SK-N-MC (cell line): ENCODE data around the gene CAPN11.

Experiments used
- DNase-seq: peaks from one replicate; pipeline ENCODE4 v3.0.0-alpha.2; 2011; ENCODE audit warnings: low read depth, low spot score
- H3K27ac ChIP-seq: fragments of 200-600 bp; sonication (generic); 2 replicates; pipeline ENCODE4 v1.5.1; 2016; ENCODE audit warnings: mixed run types
- H3K36me3 ChIP-seq: fragments of 200-600 bp; sonication (generic); 2 replicates; pipeline ENCODE4 v1.6.1; 2017; ENCODE audit warnings: antibody characterized with exemption, low read length, mixed read lengths; ENCODE audit not compliant: insufficient read depth
- H3K4me3 ChIP-seq: fragments of 200-600 bp; sonication (generic); 2 replicates; pipeline ENCODE4 v1.5.1; 2016
- H3K9ac ChIP-seq: fragments of 200-600 bp; sonication (generic); 2 replicates; pipeline ENCODE4 v1.8.0; 2017; ENCODE audit warnings: mixed run types, mixed read lengths; ENCODE audit not compliant: insufficient read length
- H3K9me3 ChIP-seq: fragments of 200-600 bp; sonication (generic); 2 replicates; pipeline ENCODE4 v1.6.1; 2017; ENCODE audit warnings: low read depth, mild to moderate bottlenecking, antibody characterized with exemption, low read length, moderate library complexity, mixed read lengths
- EZH2 ChIP-seq: fragments of 200-600 bp; sonication (generic); IDR thresholded peaks from one replicate; pipeline ENCODE4 v1.6.1; 2017; ENCODE audit warnings: antibody characterized with exemption
- FOXP2 ChIP-seq: optimal IDR thresholded peaks from 2 replicates; pipeline ENCODE3; 2011; ENCODE audit warnings: mild to moderate bottlenecking, moderate library complexity; ENCODE audit not compliant: insufficient read depth; ENCODE audit errors: extremely low read length, control extremely low read depth
- POLR2AphosphoS5 ChIP-seq: IDR thresholded peaks from 2 replicates; pipeline ENCODE4 v1.6.1; 2012; ENCODE audit warnings: mild to moderate bottlenecking, low read depth, low read length, borderline replicate concordance

The CAPN11 gene

GRCh38 chr6:44148306-44148705 lies 10.3 kb upstream of the CAPN11 start:
- peaks cover 35% of the 10 kb centered on the region for H3K36me3 ChIP-seq
- no peak for TF ChIP-seq POLR2AphosphoS5
- no peak for TF ChIP-seq EZH2
- TF ChIP-seq FOXP2 = no peak

DNA sequence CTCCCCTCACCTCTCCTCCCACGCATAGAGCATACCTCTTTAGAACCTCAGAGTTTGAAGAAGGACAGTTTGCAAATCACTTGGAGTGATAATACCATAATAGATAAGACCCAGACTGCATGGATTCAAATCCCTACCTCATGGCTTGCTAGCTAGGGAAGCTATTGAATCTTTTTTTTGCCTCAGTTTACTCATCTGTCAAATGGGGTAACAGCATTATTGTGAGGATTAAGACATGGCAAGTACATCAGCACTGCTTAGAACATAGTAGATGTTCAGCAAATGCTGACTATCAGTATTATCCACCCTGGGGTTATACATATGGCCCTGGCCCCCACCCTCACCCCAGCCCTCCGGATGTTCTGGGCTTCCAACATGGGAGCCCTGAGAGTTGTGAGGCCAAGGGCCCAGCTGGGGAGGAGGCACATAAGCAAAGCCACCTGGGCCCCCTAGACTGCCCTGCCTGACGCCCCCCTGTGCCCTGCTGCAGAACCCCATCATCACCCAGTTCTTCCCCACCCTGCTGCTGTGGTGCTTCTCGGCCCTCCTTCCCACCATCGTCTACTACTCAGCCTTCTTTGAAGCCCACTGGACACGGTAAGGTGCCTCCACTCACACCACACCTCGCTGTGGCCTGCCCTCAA lies 9.1 kb upstream of the CAPN11 start:
- H3K9me3 ChIP-seq = no peaks in the 10 kb centered on the region
- no peak overlapping the region for H3K4me3 ChIP-seq
- H3K36me3 ChIP-seq = peaks cover 26% of the 10 kb centered on the region; the same call in 1 of the 2 replicates
- no peak overlapping the region for H3K9ac ChIP-seq
- no peak for TF ChIP-seq POLR2AphosphoS5
- no peak for TF ChIP-seq EZH2
- no peak for TF ChIP-seq FOXP2
- no peak overlapping the region for H3K27ac ChIP-seq
- no peak for DNase-seq

More at GRCh38 chr6:44148306-44148705, 10.3 kb upstream of the CAPN11 start:
- Histone ChIP-seq H3K27ac (no peak overlapping the region), H3K4me3 (no peak overlapping the region), H3K9ac (no peak overlapping the region), H3K9me3 (no peaks in the 10 kb centered on the region)
- no peak for DNase-seq

- H3K36me3 ChIP-seq = peaks cover 26% of the 10 kb centered on the region; the same call in 1 of the 2 replicates
- H3K27ac ChIP-seq = no peak overlapping the region
- no peak overlapping the region for H3K9ac ChIP-seq
- TF ChIP-seq FOXP2 = no peak
- TF ChIP-seq POLR2AphosphoS5 = no peak
- no peak for TF ChIP-seq EZH2
- no peak overlapping the region for H3K4me3 ChIP-seq
- H3K9me3 ChIP-seq = no peaks in the 10 kb centered on the region
- no peak for DNase-seq
Measured at GRCh38 chr6:44150317-44150917, 8.2 kb upstream of the CAPN11 start.

DNA sequence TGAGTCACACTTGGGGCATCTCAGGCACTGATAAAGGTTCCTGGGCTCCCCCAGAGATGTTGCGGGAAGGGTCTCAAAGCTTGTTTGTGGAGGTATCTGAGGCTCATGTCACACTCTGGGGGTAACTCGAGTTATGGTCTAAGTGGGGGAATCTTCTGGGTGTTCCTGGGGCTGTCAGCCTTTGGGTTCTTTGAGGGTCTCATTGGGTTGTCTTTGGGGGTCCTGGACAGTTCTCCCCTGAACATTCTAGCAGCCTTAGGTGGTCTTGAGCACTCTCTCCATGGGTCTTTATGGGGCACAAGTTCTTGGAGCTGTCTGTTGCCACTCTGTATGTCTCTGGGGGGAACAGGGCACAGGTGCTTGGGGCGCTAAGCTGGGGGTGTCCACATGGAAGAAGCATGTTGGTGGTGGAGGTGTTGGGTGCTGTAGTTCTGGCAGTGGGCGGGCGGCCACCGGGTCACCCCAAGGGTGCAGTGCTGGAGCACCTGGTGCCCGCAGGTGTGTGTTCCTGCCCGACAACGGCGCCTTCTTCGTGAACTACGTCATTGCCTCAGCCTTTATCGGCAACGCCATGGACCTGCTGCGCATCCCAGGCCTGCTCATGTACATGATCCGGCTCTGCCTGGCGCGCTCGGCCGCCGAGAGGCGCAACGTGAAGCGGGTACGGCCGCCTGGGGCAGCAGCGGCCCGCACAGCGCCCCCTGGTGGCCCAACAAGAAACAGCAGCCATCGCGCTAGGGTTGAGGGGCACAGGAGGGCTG lies 7.1 kb upstream of the CAPN11 start:
- DNase-seq = no peak

DNA sequence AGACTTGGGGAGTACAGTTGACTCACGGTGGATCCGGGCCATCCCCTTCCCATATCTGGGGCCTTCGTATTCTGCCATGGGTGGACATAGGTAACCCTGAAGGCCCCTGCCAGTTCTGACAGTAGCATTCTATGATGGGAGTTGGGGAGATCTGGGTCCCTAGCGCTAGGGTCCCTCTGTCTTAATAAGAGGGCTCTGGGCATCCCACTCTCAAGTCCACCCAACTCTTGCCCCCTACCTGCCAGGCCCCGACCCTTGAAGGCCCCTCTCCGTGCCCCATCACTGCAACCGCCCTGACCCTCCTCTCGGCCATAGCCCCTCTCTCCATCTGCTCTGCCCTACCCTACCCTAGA lies 6.5 kb upstream of the CAPN11 start:
- H3K9me3 ChIP-seq = no peaks in the 10 kb centered on the region
- DNase-seq = no peak
- H3K36me3 ChIP-seq = peaks cover 18% of the 10 kb centered on the region; the same call in 1 of the 2 replicates
- no peak for TF ChIP-seq POLR2AphosphoS5
- TF ChIP-seq FOXP2 = no peak
- no peak for TF ChIP-seq EZH2
- H3K9ac ChIP-seq = no peak overlapping the region
- no peak overlapping the region for H3K27ac ChIP-seq
- H3K4me3 ChIP-seq = no peak overlapping the region

More for the DNA sequence above, 7.1 kb upstream of the CAPN11 start:
- no peak overlapping the region for H3K9ac ChIP-seq
- no peak overlapping the region for H3K4me3 ChIP-seq
- TF ChIP-seq FOXP2 (no peak), EZH2 (no peak), POLR2AphosphoS5 (no peak)
- no peak overlapping the region for H3K27ac ChIP-seq
- H3K9me3 ChIP-seq = no peaks in the 10 kb centered on the region
- peaks cover 18% of the 10 kb centered on the region; the same call in 1 of the 2 replicates for H3K36me3 ChIP-seq

DNA sequence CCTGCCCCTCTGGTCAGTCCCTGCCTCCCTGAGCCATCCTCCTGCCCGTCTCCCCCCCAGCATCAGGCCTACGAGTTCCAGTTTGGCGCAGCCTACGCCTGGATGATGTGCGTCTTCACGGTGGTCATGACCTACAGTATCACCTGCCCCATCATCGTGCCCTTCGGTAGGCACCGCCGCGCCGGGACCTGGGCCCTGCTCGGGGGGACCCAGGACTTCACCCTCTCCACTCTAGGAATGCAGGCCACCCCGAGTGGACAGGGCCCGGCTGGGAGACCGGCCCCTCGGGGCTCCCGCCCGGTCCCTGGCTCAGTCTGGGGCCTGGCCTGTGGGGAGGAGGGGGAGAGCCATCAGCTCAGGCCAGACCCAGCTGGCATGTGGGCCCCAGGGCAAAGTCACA lies 6.1 kb upstream of the CAPN11 start:
- no peaks in the 10 kb centered on the region for H3K9me3 ChIP-seq
- H3K4me3 ChIP-seq = no peak overlapping the region
- TF ChIP-seq POLR2AphosphoS5 (no peak), EZH2 (no peak), FOXP2 (no peak)
- H3K9ac ChIP-seq = no peak overlapping the region
- H3K27ac ChIP-seq = no peak overlapping the region
- peaks cover 17% of the 10 kb centered on the region; the same call in 1 of the 2 replicates for H3K36me3 ChIP-seq
- DNase-seq = no peak

- no peak for DNase-seq
- Histone ChIP-seq H3K36me3 (peaks cover 4% of the 10 kb centered on the region; the same call in 1 of the 2 replicates), H3K27ac (no peak overlapping the region), H3K9me3 (no peaks in the 10 kb centered on the region), H3K4me3 (no peak overlapping the region), H3K9ac (no peak overlapping the region)
- TF ChIP-seq FOXP2 (no peak), EZH2 (no peak), POLR2AphosphoS5 (no peak)
Measured at GRCh38 chr6:44154067-44154466, 4.6 kb upstream of the CAPN11 start.

DNA sequence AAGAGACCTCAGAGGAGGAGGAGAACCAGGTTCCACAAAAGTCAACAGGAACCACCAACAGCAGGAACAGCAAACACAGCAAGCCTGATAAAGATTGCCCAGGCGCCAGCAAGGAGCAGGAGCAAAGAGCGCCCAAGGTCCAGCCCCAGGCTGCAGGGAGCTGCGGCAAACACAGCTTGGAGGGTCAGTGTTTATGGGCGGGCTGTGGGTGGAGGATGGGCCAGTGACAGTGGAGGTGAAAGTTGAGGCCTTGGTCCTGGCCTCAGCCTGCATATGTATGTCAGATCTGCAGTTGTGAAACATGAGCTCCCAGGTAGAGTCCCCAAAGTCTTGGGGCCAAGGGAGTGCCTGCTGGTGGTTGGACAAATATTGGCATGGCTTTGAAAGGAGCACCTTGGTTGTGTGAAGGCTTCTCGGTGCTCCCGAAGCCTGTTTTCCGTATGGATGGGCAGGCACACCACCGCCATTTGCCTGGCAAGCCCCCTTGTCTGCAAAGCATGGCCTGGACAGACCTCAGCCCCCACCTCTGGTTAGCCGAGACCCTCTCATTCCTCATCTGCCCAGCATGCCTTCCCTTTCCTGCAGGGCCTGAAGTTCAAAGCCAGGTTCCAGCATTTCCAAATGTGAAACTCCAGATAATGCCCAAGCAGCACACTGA lies 2.0 kb upstream of the CAPN11 start:
- DNase-seq = no peak
- H3K4me3 ChIP-seq = no peak overlapping the region
- no peak overlapping the region for H3K27ac ChIP-seq
- no peaks in the 10 kb centered on the region; the same call in 1 of the 2 replicates for H3K36me3 ChIP-seq
- TF ChIP-seq EZH2 (no peak), POLR2AphosphoS5 (no peak), FOXP2 (no peak)
- no peak overlapping the region for H3K9ac ChIP-seq
- H3K9me3 ChIP-seq = no peaks in the 10 kb centered on the region
